ENCODE results near the gene SCUBE3. TPM values are rescaled to one million over a fixed set of nuclear protein-coding genes. Genes with fewer than 3 reads are reported as not detected.

Gene SCUBE3
- total RNA-seq, 8 experiments from 2014 or later: 2.6 to 14.6 (median 3.3) TPM

DNA sequence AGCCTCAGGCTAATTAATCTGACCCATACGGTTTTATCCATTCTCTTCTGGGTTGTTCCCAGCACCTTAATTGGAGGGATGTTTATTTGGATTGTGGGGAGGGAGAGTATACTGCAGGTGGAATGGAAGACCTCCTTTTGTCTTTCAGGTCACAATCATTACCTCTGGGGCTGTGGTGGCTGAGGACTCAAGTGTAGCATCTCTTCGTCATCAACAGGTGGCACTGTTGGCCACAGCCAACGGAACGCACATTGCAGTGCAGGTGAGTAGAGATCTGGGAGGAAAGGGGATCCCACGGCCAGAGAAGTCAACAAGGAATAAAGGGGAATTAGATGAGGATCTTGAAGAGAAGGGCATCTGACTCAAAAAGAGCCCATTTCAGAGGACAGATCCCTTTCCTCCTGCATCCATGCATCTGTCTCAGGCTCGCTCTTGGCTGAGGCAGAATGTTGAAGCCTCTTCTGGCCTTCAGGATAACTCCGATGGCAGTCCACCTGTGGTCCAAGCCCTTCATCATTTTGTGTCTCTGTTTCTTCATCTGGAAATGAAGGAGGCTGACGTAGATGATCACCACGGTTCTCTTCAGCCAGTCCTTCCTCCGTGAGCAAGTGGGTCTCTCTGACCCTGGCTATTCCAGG is 80.7 kb downstream of the SCUBE3 start:
- peak in 6 of 8 experiments; percentile 15 to 61 (median 52) for ATAC-seq (replicated peaks in 6 of 8)
- Histone ChIP-seq H3K4me1 (replicated peaks in 1 of 2) (peaks cover 0 to 7% of the 10 kb centered on the region in 2 donors), H3K27ac (no peak overlapping the region), H3K4me3 (no peak overlapping the region)
- in situ Hi-C loops (cut with MboI; ENCODE audit: low pct_unique_long_range_greater_than_20kb in 2 of 9, low sequenced_read_pairs in 9 of 9, unreplicated experiment in 9 of 9): no loop called here
- 0 to 100% (median 55%) methylated on average over 1 to 10 of the region's 10 CpGs; no CpG with 5 or more reads in 1 of the 10 experiments for WGBS, 10 experiments

DNA sequence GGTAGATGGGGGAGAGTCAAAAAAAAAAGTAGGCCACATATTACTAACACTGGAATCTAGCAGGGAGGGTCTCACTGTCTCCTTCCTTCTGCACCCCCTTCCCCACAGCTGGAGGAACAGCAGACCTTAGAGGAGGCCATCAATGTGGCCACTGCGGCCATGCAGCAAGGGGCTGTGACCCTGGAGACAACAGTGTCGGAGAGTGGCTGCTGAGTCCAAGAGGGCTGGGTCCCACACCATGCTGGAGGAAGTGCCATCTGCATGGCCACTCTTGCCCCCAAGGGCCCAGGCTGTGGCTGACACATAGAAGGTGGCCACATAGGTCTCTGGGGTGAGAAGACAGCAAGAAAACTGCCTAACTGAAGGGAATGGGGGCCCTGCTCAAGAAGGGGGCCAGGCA is 81.3 kb downstream of the SCUBE3 start:
- WGBS, 10 experiments: 62 to 100% methylated on average over 1 to 2 of the region's 2 CpGs; no CpG with 5 or more reads in 8 of the 10 experiments
- H3K4me3 ChIP-seq: no peak overlapping the region
- in situ Hi-C loops (cut with MboI; ENCODE audit: low pct_unique_long_range_greater_than_20kb in 2 of 9, low sequenced_read_pairs in 9 of 9, unreplicated experiment in 9 of 9): no loop called here
- no peak for ATAC-seq (replicated peaks in 6 of 8)
- H3K27ac ChIP-seq: no peak overlapping the region
- H3K4me1 ChIP-seq (replicated peaks in 1 of 2): peaks cover 0 to 7% of the 10 kb centered on the region in 2 donors

DNA sequence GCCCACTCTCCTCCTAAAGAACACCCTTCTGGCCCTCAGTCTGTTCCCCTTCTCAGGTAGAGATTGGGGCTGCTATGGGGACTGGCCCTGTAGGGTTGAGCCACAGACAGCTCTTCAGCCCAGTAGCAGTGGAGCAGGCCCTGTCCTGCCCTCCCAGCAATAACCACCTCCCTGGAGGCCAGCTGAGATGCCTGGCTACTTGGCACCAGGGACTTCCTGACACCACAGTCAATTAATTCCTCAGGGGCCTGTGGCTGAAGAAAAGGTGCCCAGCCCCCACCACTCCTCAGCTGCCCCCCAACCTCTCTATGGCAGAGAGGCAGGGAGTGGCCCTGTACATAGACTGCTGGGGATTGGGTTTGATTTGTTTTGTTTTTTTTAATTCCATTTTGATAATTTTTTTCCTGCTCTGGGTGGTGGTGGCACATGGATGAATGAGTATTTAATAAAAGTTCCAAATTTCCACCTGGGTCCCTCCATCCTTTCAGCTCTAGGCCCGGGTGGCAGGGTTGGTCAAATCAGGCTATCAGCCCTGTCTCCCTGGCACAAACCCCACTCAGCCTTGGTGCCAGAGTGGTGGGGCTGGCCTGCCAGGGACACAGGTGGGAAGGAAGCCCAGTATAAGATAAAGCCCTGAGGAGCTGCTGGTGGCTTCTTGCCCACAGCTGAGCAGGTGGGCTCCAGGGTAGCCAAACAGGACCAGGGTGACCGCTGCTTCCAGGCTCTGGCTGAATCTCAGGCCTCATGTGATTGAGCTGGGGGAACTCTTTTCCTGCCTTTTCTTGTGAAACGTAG is 82.0 kb downstream of the SCUBE3 start:
- no peak overlapping the region for H3K27ac ChIP-seq
- 0 to 100% (median 62%) methylated on average over 1 to 3 of the region's 3 CpGs; no CpG with 5 or more reads in 3 of the 10 experiments for WGBS, 10 experiments
- in situ Hi-C loops (cut with MboI; ENCODE audit: low pct_unique_long_range_greater_than_20kb in 2 of 9, low sequenced_read_pairs in 9 of 9, unreplicated experiment in 9 of 9): no loop called here
- no peak overlapping the region for H3K4me3 ChIP-seq
- peaks cover 0 to 7% of the 10 kb centered on the region in 2 donors for H3K4me1 ChIP-seq (replicated peaks in 1 of 2)
- ATAC-seq (replicated peaks in 6 of 8): no peak

DNA sequence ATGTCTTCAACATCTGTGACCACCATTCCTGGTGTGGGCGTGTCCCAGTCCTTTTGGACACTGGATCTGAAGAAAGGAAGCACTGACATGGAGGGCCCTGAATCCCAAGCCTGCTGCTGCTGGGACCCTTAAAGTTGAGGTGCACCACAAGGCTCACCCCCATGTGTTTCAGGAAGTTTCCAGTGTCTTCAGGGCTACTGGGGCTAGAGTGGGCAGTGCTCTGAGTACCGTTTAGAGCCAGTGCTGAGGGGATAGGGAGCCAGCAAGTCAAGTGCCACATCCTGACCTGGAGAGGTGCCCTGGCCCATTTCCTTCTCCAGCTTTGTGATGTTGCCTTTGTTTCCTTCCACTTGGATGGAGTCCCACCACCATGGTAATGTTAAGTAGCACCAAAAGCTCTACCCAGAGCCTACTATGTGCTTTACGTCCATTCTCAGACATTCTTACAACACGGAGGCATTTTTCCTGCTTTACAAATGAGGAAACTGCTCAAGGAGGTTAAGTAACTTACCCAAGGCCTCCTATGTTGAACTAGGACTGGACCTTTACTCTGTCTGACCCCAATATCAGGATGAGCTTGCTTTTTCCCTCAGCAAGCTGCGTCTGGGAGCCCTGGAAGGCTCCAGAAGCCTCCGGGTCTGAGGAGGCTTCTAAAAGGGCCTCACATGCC is 83.3 kb downstream of the SCUBE3 start:
- Histone ChIP-seq H3K27ac (no peak overlapping the region), H3K4me3 (no peak overlapping the region), H3K4me1 (replicated peaks in 1 of 2) (peaks cover 0 to 7% of the 10 kb centered on the region in 2 donors)
- WGBS, 10 experiments: 60 to 100% (median 83%) methylated on average over 1 to 4 of the region's 6 CpGs; no CpG with 5 or more reads in 4 of the 10 experiments
- in situ Hi-C loops (cut with MboI; ENCODE audit: low pct_unique_long_range_greater_than_20kb in 2 of 9, low sequenced_read_pairs in 9 of 9, unreplicated experiment in 9 of 9): no loop called here
- ATAC-seq (replicated peaks in 6 of 8): no peak

DNA sequence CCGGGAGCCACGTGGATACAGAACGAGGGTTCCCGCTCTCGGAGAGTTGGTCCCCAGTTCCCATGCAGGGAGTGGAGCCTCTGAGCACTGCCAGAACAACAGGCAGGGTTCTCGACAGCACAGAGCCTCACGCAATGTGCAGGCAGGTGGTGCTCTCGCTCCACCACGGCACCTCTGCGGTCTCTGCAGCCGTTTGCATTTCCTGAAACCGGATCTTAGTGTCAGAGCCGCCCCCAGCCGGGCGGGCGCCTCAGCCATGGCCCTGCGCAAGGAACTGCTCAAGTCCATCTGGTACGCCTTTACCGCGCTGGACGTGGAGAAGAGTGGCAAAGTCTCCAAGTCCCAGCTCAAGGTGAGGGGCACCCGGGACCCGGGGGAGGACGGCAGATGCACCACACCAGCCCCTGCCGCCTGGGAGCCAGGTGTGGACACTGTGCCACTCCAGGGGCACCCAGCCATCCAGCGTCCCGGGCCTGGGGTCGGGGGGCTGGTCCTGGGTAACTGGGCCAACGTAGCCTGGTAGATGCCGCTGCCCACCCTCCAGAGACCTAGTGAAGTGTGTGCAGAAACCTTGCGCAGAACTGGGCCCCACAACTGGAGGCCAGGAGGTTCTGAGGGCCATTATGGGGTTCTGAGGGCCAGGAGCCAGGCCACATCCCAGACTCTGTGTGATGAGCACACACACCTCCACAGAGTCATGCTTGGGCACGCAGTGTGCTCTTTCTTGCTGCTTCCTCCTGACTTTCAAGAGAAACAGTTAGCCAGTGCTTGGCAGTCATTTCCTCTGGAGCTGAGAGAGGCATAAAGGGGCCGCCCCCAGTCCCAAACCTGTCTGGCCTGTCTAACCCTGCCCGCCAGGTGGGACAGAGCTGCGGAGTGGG is 84.1 kb downstream of the SCUBE3 start, which contains the start of gene DEF6:
Gene DEF6, plus strand, starts transcription at position 218 of the 881 bp plus-strand sequence. Its CDS starts 39 bp downstream, at position 257.
- Histone ChIP-seq H3K4me1 (replicated peaks in 1 of 2) (peaks cover 4 to 11% of the 10 kb centered on the region in 2 donors), H3K4me3 (no peak within 1 kb of the TSS), H3K27ac (no peak within 1 kb of the TSS)
- WGBS, 10 experiments: 21 to 100% (median 35%) methylated on average over 1 to 17 of the region's 35 CpGs; no CpG with 5 or more reads in 3 of the 10 experiments
- in situ Hi-C loops (cut with MboI; ENCODE audit: low pct_unique_long_range_greater_than_20kb in 2 of 9, low sequenced_read_pairs in 9 of 9, unreplicated experiment in 9 of 9): no loop called here
- ATAC-seq (replicated peaks in 6 of 8): peak; percentile 77 to 96 (median 88)

DNA sequence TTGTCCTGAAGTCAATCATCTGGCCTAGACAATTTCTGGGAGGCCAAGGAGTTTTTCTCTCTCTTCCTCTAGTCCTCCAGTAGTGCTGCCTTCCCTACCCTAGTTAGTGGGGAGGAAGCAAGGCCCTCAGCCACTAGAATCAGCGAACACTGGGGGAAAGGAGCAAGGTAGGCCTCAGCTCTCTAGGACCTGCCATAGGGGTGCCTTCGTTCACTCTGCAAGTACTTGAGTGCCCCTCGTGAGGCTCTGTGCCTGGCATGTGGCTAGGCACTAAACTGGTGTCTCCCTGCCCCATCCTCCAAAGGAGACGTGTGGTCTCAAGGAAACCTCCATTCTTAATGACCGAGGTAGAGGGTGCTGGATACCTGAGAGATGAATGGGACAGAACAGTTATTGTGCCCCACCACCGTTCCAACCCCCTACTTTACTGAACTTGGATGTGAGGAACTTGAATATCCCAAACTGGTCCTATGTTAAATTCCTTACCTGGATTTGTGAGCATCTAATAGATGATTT is 84.9 kb downstream of the SCUBE3 start:
- Histone ChIP-seq H3K4me3 (no peak overlapping the region), H3K4me1 (replicated peaks in 1 of 2) (peaks cover 6 to 17% of the 10 kb centered on the region in 2 donors), H3K27ac (no peak overlapping the region)
- in situ Hi-C loops (cut with MboI; ENCODE audit: low pct_unique_long_range_greater_than_20kb in 2 of 9, low sequenced_read_pairs in 9 of 9, unreplicated experiment in 9 of 9): no loop called here
- ATAC-seq (replicated peaks in 6 of 8): no peak
- WGBS, 10 experiments: 90 to 100% (median 100%) methylated on average over 2 to 5 of the region's 6 CpGs; no CpG with 5 or more reads in 5 of the 10 experiments

DNA sequence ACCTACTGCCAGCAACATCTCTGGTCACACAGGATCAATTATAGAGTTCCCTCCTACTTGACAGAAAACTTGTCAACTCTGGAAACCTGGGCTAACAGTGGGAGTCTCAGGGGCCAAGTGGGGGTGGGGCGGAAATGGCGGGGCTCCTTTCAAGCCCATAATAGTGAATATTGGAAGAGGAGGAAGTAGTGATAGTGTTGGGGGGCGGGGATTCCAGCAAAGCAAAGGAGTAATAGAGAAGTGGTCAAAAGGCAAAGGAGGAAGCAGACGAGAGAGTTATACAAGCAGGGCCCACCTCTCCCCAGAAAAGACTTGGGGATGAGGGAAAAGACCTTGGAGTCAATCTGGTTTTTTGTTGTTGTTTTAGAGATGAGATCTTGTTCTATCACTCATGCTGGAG is 85.9 kb downstream of the SCUBE3 start:
- in situ Hi-C loops (cut with MboI; ENCODE audit: low pct_unique_long_range_greater_than_20kb in 2 of 9, low sequenced_read_pairs in 9 of 9, unreplicated experiment in 9 of 9): loop anchor here in 1 of 9 experiments (25.0 kb wide), 1 partner anchor 438 kb away; the partner anchor contains the start of gene ARMC12
- Histone ChIP-seq H3K27ac (no peak overlapping the region), H3K4me3 (no peak overlapping the region), H3K4me1 (replicated peaks in 1 of 2) (peaks cover 6 to 17% of the 10 kb centered on the region in 2 donors)
- 80 to 100% (median 100%) methylated on average over 1 to 2 of the region's 4 CpGs; no CpG with 5 or more reads in 6 of the 10 experiments for WGBS, 10 experiments
- ATAC-seq (replicated peaks in 6 of 8): no peak

DNA sequence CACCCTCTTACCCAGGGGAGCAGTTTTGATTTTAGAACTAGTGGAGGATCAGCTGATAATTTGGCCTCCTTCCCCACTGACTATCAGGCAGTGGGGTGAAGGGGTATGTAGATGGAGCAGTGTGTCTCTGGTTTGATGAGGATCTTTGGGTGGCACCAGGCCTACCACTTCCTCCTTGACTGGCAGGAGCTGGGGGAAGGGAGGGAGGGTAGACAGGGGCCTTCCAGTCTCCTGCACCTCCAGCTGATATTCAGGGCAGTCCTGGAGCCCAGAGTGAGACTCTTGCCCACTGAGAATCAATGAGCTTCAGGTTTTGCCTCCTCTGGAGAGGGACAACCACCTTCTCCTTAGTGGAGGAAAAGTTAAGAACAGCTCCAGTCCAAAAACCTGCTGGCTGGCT is 87.1 kb downstream of the SCUBE3 start:
- Histone ChIP-seq H3K4me3 (no peak overlapping the region), H3K27ac (no peak overlapping the region), H3K4me1 (replicated peaks in 1 of 2) (peaks cover 6 to 17% of the 10 kb centered on the region in 2 donors)
- no peak for ATAC-seq (replicated peaks in 6 of 8)
- in situ Hi-C loops (cut with MboI; ENCODE audit: low pct_unique_long_range_greater_than_20kb in 2 of 9, low sequenced_read_pairs in 9 of 9, unreplicated experiment in 9 of 9): loop anchor here in 1 of 9 experiments (25.0 kb wide), 1 partner anchor 436 kb away; the partner anchor contains the start of gene ARMC12

Other genes with a start within 250 kb of the SCUBE3 start
- gene TCP11, start 72.6 kb upstream of the SCUBE3 start, total RNA-seq: 1 to 10 TPM in 1 of 8 experiments, under 1 TPM in 3, not detected in 4; 0.22 to 1.2 (median 0.57) TPM
- gene ZNF76, start 45.8 kb downstream of the SCUBE3 start, total RNA-seq: 10 to 100 TPM; 12.6 to 40.3 (median 23.2) TPM
- gene DEF6, start 83.9 kb downstream of the SCUBE3 start, total RNA-seq: 1 to 10 TPM in 3 of 8 experiments, under 1 TPM in 5; 0.50 to 4.5 (median 0.84) TPM
- gene PPARD, start 128.6 kb downstream of the SCUBE3 start, total RNA-seq: 10 to 100 TPM in 4 of 8 experiments, 1 to 10 TPM in 4; 2.9 to 17.1 (median 8.1) TPM
- 10 to 100 TPM in 3 of 8 experiments, 1 to 10 TPM in 5; 5.3 to 19.7 (median 9.9) TPM for gene FANCE, start 238.4 kb downstream of the SCUBE3 start, total RNA-seq